Right cardiac atrium (tissue), 5 donors: ENCODE measurements around the gene RAB13. TPM values are rescaled to one million over a fixed set of nuclear protein-coding genes. Genes with fewer than 3 reads are reported as not detected.

Source experiments
- ATAC-seq, 2 donors: fragments of 200-7000 bp; cut with Tn5 transposase; one replicate each; pipeline versions ENCODE4 v1.8.0 to v1.9.1; 2020; ENCODE audit warnings: moderate library complexity in 2 of 2, mild to moderate bottlenecking in 1 of 2
- DNase-seq, 3 donors: peaks; one replicate each; pipeline ENCODE4 v3.0.0-alpha.2; 2020
- H3K27ac ChIP-seq: one replicate; pipeline ENCODE4 v1.5.1; 2013; ENCODE audit warnings: mild to moderate bottlenecking, low read length, control low read depth, moderate library complexity
- H3K27me3 ChIP-seq: one replicate; pipeline ENCODE4 v1.6.1; 2013; ENCODE audit not compliant: control insufficient read depth, insufficient read depth
- H3K4me1 ChIP-seq: one replicate; pipeline ENCODE4 v1.6.1; 2013; ENCODE audit warnings: low read length; ENCODE audit not compliant: control insufficient read depth, insufficient read depth
- H3K4me3 ChIP-seq: one replicate; pipeline ENCODE4 v1.5.1; 2013; ENCODE audit warnings: low read length, control low read depth
- H3K9me3 ChIP-seq: one replicate; pipeline ENCODE4 v1.6.1; 2013; ENCODE audit warnings: low read length; ENCODE audit not compliant: control insufficient read depth
- WGBS: extraction: QIAGEN DNeasy Blood & Tissue Kit; methylation state at CpG from one replicate; pipeline ENCODE4 v1.1.7; 2013; 5-methylcytosine and 5-hydroxymethylcytosine counted together
- intact Hi-C, 4 donors: fragments of 100-400 bp; cut with DNase I; formaldehyde crosslinking; loops; one replicate each; pipeline versions ENCODE4 v1.11.0 to v1.14.0; 2022 to 2023
- polyA plus RNA-seq: library from polyadenylated mRNA; stranded (reverse); fragments of 200-250 nt; gene quantifications from one replicate; pipeline ENCODE4 v1.2.3, GENCODE V29; 2013
- total RNA-seq, 4 donors: library from RNA; stranded (reverse); fragmentation: NEBNext Ultra II Directional; extraction: Animal tissue kit (Norgen Biotek cat#: 25700); gene quantifications; one replicate each; pipeline ENCODE4 v1.2.1, GENCODE V29; 2021
- donor health status: healthy with polysubstance abuse.
- donor health status: DM: no; HTN: yes; CAD: no.
- donor health status: DM: no; HTN: no; CAD: no.
- donor health status: DM: no; HTN: yes; CAD: no; lungs with severe emphysema.
- donor health status: DM: yes; HTN: yes; CAD: no.

Gene RAB13
- total and polyA plus RNA-seq, 5 donors: 62.2 to 103 (median 74.0) TPM

DNA sequence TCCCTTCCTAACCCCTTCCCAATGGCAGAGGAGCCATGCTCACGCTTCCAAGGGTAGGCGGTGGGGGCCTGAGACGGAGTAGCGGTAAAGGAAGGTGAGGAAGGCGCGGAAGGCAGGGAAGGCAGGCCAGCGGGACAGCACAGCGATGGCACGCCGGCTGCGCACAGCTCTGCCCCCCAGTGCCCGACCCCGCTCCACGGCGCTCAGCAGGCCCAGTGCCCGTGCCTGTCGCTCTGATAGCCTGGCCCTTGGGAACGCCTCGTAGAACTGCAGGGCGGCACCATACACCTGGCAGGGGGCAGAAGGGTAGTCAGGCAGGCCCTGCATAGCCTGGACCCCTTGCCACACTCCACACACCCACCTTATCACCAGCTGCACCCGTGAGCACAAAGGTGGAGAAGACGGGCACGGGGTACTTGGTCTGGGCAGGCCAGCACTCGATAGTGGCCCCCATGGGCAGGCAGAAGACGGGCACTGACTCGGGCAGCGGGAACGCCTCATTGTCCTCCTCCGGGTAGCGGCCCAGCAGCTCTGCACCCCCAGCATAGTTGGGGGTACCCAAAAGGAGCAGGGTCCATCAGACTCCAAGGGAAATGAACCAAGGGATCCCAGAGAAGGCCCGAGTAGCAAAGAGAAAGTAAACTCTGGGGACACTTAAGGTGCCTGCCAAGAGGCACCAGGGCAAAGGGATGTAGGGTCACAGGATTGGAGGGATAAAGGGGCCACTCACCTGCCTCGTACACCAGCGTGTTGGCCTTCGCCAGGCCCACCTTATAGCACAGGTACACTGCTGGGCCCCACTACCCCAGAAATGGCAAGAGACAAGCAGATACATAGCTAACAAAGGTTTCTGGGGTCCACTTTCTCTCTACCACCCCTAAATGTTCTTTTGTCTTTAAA is 44.1 kb downstream of the RAB13 start:
- intact Hi-C loops: no loop called here

GRCh38 chr1:153940756-153941155 is 45.4 kb downstream of the RAB13 start:
- H3K27me3 ChIP-seq: no peaks in the 10 kb centered on the region
- no peak overlapping the region for H3K4me3 ChIP-seq
- 88% methylated on average over 8 of the region's 8 CpGs for WGBS
- no peak overlapping the region for H3K27ac ChIP-seq
- no peak for ATAC-seq
- intact Hi-C loops: no loop called here
- H3K4me1 ChIP-seq: peaks cover 2% of the 10 kb centered on the region
- no peaks in the 10 kb centered on the region for H3K9me3 ChIP-seq
- DNase-seq: peak in 1 of 3 donors; percentile 20

More for the DNA sequence above, 44.1 kb downstream of the RAB13 start:
- no peaks in the 10 kb centered on the region for H3K27me3 ChIP-seq
- no peak overlapping the region for H3K27ac ChIP-seq
- peaks cover 2% of the 10 kb centered on the region for H3K4me1 ChIP-seq
- no peaks in the 10 kb centered on the region for H3K9me3 ChIP-seq
- DNase-seq (peak in 2 of 3 donors; percentile 51 to 61), ATAC-seq (no peak)
- WGBS: 95% methylated on average over 34 of the region's 34 CpGs
- H3K4me3 ChIP-seq: no peak overlapping the region

DNA sequence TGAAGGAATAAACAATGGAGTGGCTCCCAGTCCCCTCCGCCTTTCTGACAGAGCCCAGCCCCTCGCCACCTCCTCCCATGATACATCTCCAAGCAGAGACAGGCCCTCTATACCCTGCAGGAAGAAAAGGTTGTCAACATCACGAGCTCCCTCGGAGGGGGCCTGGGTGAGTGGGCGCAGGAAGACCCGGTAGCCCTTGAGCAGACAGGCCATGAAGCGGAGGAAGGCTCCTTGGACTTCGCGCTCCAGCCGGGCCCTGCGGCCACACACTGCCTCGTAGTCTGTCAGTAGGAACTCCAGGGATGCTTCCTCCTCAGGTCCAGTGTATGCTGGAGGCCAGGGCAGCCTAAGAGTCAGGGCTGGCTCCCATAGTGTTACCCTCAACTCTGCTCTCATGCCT is 46.7 kb downstream of the RAB13 start:
- no peak overlapping the region for H3K4me3 ChIP-seq
- 91% methylated on average over 12 of the region's 12 CpGs for WGBS
- H3K4me1 ChIP-seq: no peaks in the 10 kb centered on the region
- intact Hi-C loops: no loop called here
- H3K9me3 ChIP-seq: no peaks in the 10 kb centered on the region
- peak in 1 of 3 donors; percentile 16 for DNase-seq
- ATAC-seq: no peak
- no peak overlapping the region for H3K27ac ChIP-seq
- no peaks in the 10 kb centered on the region for H3K27me3 ChIP-seq

- intact Hi-C loops: no loop called here
- Histone ChIP-seq H3K4me1 (no peaks in the 10 kb centered on the region), H3K9me3 (no peaks in the 10 kb centered on the region), H3K27ac (no peak overlapping the region), H3K27me3 (no peaks in the 10 kb centered on the region), H3K4me3 (no peak overlapping the region)
- DNase-seq (peak in 1 of 3 donors; percentile 24), ATAC-seq (no peak)
- 85% methylated on average over 3 of the region's 3 CpGs for WGBS
These were observed 47.1 kb downstream of the RAB13 start for GRCh38 chr1:153938996-153939395.

GRCh38 chr1:153937331-153937730 is 48.8 kb downstream of the RAB13 start:
- no peak for ATAC-seq
- peak in 1 of 3 donors; percentile 30 for DNase-seq
- intact Hi-C loops: no loop called here
- H3K4me1 ChIP-seq: no peaks in the 10 kb centered on the region
- no peak overlapping the region for H3K27ac ChIP-seq
- H3K27me3 ChIP-seq: no peaks in the 10 kb centered on the region
- 96% methylated on average over 10 of the region's 10 CpGs for WGBS
- H3K9me3 ChIP-seq: no peaks in the 10 kb centered on the region
- H3K4me3 ChIP-seq: no peak overlapping the region

- Histone ChIP-seq H3K4me1 (no peaks in the 10 kb centered on the region), H3K4me3 (no peak overlapping the region), H3K27ac (no peak overlapping the region), H3K27me3 (no peaks in the 10 kb centered on the region), H3K9me3 (no peaks in the 10 kb centered on the region)
- ATAC-seq (no peak), DNase-seq (peak in 1 of 3 donors; percentile 23)
- intact Hi-C loops: no loop called here
- WGBS: 94% methylated on average over 12 of the region's 12 CpGs
These were observed 49.9 kb downstream of the RAB13 start for GRCh38 chr1:153936011-153936802.

DNA sequence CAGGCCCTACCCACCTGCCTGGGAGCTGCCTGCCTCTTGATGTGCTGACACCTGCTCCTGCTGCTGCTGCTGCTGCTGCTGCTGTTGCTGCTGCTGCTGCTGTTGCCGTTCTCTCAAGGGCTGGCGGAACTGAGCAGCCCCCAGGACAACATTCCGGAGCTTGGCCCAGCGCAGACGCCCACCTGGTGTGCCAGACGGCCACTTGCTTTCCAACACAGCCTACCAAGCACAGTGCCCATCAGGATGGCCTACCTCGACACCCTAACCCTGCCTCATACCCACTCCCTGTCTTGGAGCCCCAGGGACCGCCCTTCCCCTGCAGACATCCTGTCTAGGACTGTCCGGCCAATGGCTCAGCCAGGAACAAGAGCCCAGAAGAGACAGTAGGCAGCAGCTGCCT is 51.4 kb downstream of the RAB13 start:
- ATAC-seq: no peak
- WGBS: 91% methylated on average over 9 of the region's 9 CpGs
- H3K27ac ChIP-seq: no peak overlapping the region

DNA sequence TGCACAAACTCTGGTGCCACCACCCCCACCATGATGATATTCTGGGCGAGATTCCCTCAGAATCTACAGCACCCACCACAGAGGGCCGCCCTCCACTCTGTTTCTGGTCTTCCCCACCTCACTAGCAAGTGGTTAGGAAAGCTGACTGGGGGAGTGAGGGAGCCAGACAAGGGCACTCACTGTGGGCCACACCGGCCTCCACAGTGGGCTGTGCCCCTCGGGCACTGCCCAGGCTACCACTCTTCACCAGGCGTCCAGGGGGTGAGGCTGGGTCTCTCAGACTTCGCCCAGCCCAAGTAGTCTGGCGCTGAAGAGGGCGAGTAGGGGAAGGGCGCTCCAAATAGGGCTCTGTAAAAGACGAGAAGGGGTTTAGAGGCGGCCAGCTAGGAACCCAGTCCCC is 52.2 kb downstream of the RAB13 start:
- no peak overlapping the region for H3K27ac ChIP-seq
- intact Hi-C loops: no loop called here
- H3K4me3 ChIP-seq: no peak overlapping the region
- H3K9me3 ChIP-seq: no peaks in the 10 kb centered on the region
- ATAC-seq (no peak), DNase-seq (peak in 1 of 3 donors; percentile 25)
- H3K27me3 ChIP-seq: no peaks in the 10 kb centered on the region
- H3K4me1 ChIP-seq: peaks cover under 1% of the 10 kb centered on the region
- 95% methylated on average over 11 of the region's 11 CpGs for WGBS

More for the DNA sequence above, 51.4 kb downstream of the RAB13 start:
- DNase-seq: peak in 1 of 3 donors; percentile 40
- intact Hi-C loops: no loop called here
- Histone ChIP-seq H3K9me3 (no peaks in the 10 kb centered on the region), H3K4me1 (no peaks in the 10 kb centered on the region), H3K4me3 (no peak overlapping the region), H3K27me3 (no peaks in the 10 kb centered on the region)

DNA sequence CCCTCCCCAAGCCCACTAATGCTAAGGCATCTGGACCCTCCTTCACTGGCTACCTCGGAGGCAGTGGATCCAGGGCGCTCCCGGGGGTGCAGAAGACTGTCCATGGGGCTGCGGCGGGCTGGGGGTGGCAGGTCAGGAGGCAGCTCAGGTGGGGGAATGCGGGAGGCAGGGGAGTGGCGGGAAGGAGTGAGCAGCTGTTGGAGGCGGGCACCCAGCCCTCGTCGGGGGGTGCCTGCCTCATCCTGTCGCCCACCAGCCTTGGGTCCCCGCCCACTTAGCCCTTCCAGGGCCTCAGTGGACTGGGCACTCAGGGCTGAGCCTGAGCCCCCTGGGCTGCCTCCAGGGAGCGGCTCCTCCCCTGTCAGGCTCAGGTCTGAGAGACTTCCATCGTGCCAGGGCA is 52.7 kb downstream of the RAB13 start:
- WGBS: 89% methylated on average over 14 of the region's 14 CpGs
- Histone ChIP-seq H3K4me1 (peaks cover 3% of the 10 kb centered on the region), H3K9me3 (no peaks in the 10 kb centered on the region), H3K4me3 (no peak overlapping the region), H3K27me3 (no peaks in the 10 kb centered on the region), H3K27ac (no peak overlapping the region)
- no peak for ATAC-seq
- intact Hi-C loops: no loop called here
- peak in 1 of 3 donors; percentile 60 for DNase-seq

DNA sequence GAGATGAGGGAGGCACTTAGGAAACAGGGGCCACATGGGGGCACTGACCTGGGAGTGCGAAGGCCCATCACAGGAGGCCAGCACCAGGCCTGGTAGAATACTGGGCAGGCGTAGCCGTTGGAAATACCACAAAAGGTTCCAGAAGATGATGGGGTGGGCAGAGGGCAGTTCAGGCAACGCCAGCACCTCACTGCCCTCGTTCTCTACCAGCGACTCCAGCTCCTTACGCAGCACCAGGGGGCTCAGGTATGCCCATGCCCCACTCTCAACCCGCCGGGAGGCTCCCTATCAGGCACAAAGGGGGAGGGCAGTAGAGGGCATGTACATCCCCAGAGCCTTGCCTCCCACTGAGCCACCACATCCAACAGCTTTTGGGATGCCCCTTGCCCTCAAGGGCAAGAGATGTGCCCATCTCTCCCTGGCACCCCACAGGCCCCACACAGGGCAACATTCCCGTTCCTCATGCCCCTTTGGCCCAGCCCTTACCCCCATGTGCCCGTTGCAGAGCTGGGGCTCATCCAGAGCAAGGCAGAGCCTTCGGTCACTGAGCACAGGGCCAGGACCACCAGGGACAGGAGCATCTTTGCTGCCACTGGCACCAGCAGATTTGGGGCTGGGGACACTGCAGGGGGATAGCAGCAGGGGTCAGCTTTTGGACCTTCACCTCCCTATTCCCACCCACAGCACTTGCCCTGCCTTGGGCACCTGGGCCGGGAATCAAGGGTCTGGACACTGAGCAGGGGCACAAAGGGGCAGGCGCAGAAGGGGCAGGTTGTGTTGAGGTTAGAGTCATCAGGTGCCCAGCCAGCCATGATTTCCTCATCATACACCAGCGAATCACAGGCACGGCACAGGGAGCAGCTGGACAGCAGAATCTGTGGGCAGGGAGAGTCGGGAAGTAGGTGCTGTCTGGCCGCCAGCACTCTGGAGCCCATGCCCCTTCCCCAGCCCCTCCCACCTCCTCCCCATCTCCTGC is 53.7 kb downstream of the RAB13 start:
- H3K27me3 ChIP-seq: no peaks in the 10 kb centered on the region
- no peaks in the 10 kb centered on the region for H3K9me3 ChIP-seq
- ATAC-seq (no peak), DNase-seq (peak in 1 of 3 donors; percentile 39)
- intact Hi-C loops: no loop called here
- WGBS: 93% methylated on average over 18 of the region's 18 CpGs
- no peak overlapping the region for H3K4me3 ChIP-seq
- peaks cover 3% of the 10 kb centered on the region for H3K4me1 ChIP-seq
- H3K27ac ChIP-seq: no peak overlapping the region
